WTC11 (cell line): ENCODE results near the gene RGMA. TPM values are rescaled to one million over a fixed set of nuclear protein-coding genes. Genes with fewer than 3 reads are reported as not detected.

Source experiments
- ATAC-seq: fragments of 200-7000 bp; cut with Tn5 transposase; 2 replicates; pipeline ENCODE4 v1.10.0; 2021; ENCODE audit warnings: mild to moderate bottlenecking, moderate library complexity
- CTCF ChIA-PET: fragments of 300-600 bp; sonication (Branson Sonifier 250); formaldehyde crosslinking; loops from one replicate; lab custom pipeline; 2021; ENCODE audit warnings: antibody characterized with exemption; lab: Charles Lee
- POLR2A ChIA-PET: fragments of 350-600 bp; sonication (Branson Sonifier 250); formaldehyde crosslinking; loops from one replicate; lab custom pipeline; 2021; ENCODE audit warnings: antibody characterized with exemption; lab: Charles Lee
- DNase-seq: peaks from one replicate; pipeline ENCODE4 v3.0.0; 2021; ENCODE audit warnings: low spot score
- H3K27ac Mint-ChIP-seq: 2 replicates; pipeline ENCODE4 v1.8.0; 2021; ENCODE audit warnings: mixed read lengths
- H3K27me3 Mint-ChIP-seq: 2 replicates; pipeline ENCODE4 v1.8.0; 2021; ENCODE audit warnings: low read depth, mild to moderate bottlenecking, moderate library complexity, mixed read lengths
- H3K36me3 Mint-ChIP-seq: 2 replicates; pipeline ENCODE4 v1.8.0; 2021; ENCODE audit warnings: mixed read lengths
- H3K4me1 Mint-ChIP-seq: 2 replicates; pipeline ENCODE4 v1.8.0; 2022; ENCODE audit warnings: mixed read lengths
- H3K4me3 Mint-ChIP-seq: 2 replicates; pipeline ENCODE4 v1.8.0; 2021; ENCODE audit warnings: mild to moderate bottlenecking, moderate library complexity, mixed read lengths
- H3K9me3 Mint-ChIP-seq: 2 replicates; pipeline ENCODE4 v1.8.0; 2021; ENCODE audit warnings: mixed read lengths
- ATF1 ChIP-seq: sonication (generic); formaldehyde crosslinking; IDR thresholded peaks from 2 replicates; pipeline ENCODE4 v1.8.1; 2023; ENCODE audit warnings: mild to moderate bottlenecking, moderate library complexity, missing genetic modification reagents
- CREB1 ChIP-seq: sonication (generic); formaldehyde crosslinking; IDR thresholded peaks from 2 replicates; pipeline ENCODE4 v1.8.0; 2023; ENCODE audit warnings: mild to moderate bottlenecking, missing genetic modification reagents
- CREM ChIP-seq: sonication (generic); formaldehyde crosslinking; IDR thresholded peaks from 2 replicates; pipeline ENCODE4 v1.8.1; 2022; ENCODE audit warnings: mild to moderate bottlenecking, missing genetic modification reagents, moderate library complexity
- ELF4 ChIP-seq: sonication (generic); formaldehyde crosslinking; IDR thresholded peaks from 2 replicates; pipeline ENCODE4 v1.8.1; 2022; ENCODE audit warnings: low read depth, mild to moderate bottlenecking, moderate library complexity, missing genetic modification reagents
- EMX1 ChIP-seq: fragments of 250-450 bp; sonication (Bioruptor Pico); IDR thresholded peaks from 2 replicates; pipeline ENCODE4 v1.8.0; 2021; ENCODE audit warnings: mild to moderate bottlenecking
- GABPB1 ChIP-seq: sonication (generic); formaldehyde crosslinking; IDR thresholded peaks from 2 replicates; pipeline ENCODE4 v1.8.1; 2023; ENCODE audit warnings: mild to moderate bottlenecking, missing genetic modification reagents
- HMGA2 ChIP-seq: fragments of 250-450 bp; sonication (Bioruptor Pico); IDR thresholded peaks from 2 replicates; pipeline ENCODE4 v1.4.0; 2021; ENCODE audit warnings: mild to moderate bottlenecking, moderate library complexity
- NFYB ChIP-seq: sonication (generic); formaldehyde crosslinking; conservative IDR thresholded peaks from 2 replicates; pipeline ENCODE4 v1.8.0; 2022; ENCODE audit warnings: low read depth, missing genetic modification reagents
- NR2C2 ChIP-seq: sonication (generic); formaldehyde crosslinking; IDR thresholded peaks from 2 replicates; pipeline ENCODE4 v1.8.0; 2022; ENCODE audit warnings: mild to moderate bottlenecking, missing genetic modification reagents
- SOX15 ChIP-seq: fragments of 250-450 bp; sonication (Bioruptor Pico); IDR thresholded peaks from 2 replicates; pipeline ENCODE4 v1.9.0; 2021; ENCODE audit warnings: mild to moderate bottlenecking
- TCF7 ChIP-seq: sonication (generic); formaldehyde crosslinking; IDR thresholded peaks from 2 replicates; pipeline ENCODE4 v1.8.0; 2022; ENCODE audit warnings: mild to moderate bottlenecking, low read depth, missing genetic modification reagents, moderate library complexity
- TEAD4 ChIP-seq: sonication (generic); formaldehyde crosslinking; IDR thresholded peaks from 2 replicates; pipeline ENCODE4 v1.8.0; 2022; ENCODE audit warnings: mild to moderate bottlenecking, missing genetic modification reagents
- ZNF138 ChIP-seq: sonication (generic); formaldehyde crosslinking; conservative IDR thresholded peaks from 2 replicates; pipeline ENCODE4 v1.8.1; 2022; ENCODE audit warnings: mild to moderate bottlenecking, moderate library complexity, missing genetic modification reagents
- ZNF219 ChIP-seq: sonication (generic); formaldehyde crosslinking; IDR thresholded peaks from 2 replicates; pipeline ENCODE4 v1.8.0; 2023; ENCODE audit warnings: missing genetic modification reagents, mild to moderate bottlenecking, borderline replicate concordance
- ZNF671 ChIP-seq: fragments of 250-450 bp; sonication (Bioruptor Pico); IDR thresholded peaks from 2 replicates; pipeline ENCODE4 v1.8.0; 2021; ENCODE audit warnings: mild to moderate bottlenecking
- total RNA-seq: library from RNA; stranded (reverse); gene quantifications from 3 replicates; pipeline ENCODE4 v1.2.3, GENCODE V29; 2021
- TF ChIP-seq, protein P1 (sequence below): sonication (generic); formaldehyde crosslinking; IDR thresholded peaks from 2 replicates; pipeline ENCODE4 v1.8.1; 2023; ENCODE audit warnings: mild to moderate bottlenecking, missing genetic modification reagents
- TF ChIP-seq, protein P2 (sequence below): sonication (generic); formaldehyde crosslinking; IDR thresholded peaks from 2 replicates; pipeline ENCODE4 v1.8.0; 2022; ENCODE audit warnings: missing genetic modification reagents
- TF ChIP-seq, protein P3 (sequence below): sonication (generic); formaldehyde crosslinking; IDR thresholded peaks from 2 replicates; pipeline ENCODE4 v1.8.0; 2022; ENCODE audit warnings: mild to moderate bottlenecking, missing genetic modification reagents
- TF ChIP-seq, protein P4 (sequence below): sonication (generic); formaldehyde crosslinking; IDR thresholded peaks from 2 replicates; pipeline ENCODE4 v1.8.1; 2022; ENCODE audit warnings: low read depth, missing genetic modification reagents, borderline replicate concordance
- TF ChIP-seq, protein P5 (sequence below): sonication (generic); formaldehyde crosslinking; IDR thresholded peaks from 2 replicates; pipeline ENCODE4 v1.8.1; 2022; ENCODE audit warnings: mild to moderate bottlenecking, missing genetic modification reagents, moderate library complexity, borderline replicate concordance
- TF ChIP-seq, protein P6 (sequence below): sonication (generic); formaldehyde crosslinking; IDR thresholded peaks from 2 replicates; pipeline ENCODE4 v1.8.1; 2022; ENCODE audit warnings: missing genetic modification reagents, borderline replicate concordance

RGMA gene
- total RNA-seq, 1 experiment from 2014 or later = 47.2 TPM

DNA sequence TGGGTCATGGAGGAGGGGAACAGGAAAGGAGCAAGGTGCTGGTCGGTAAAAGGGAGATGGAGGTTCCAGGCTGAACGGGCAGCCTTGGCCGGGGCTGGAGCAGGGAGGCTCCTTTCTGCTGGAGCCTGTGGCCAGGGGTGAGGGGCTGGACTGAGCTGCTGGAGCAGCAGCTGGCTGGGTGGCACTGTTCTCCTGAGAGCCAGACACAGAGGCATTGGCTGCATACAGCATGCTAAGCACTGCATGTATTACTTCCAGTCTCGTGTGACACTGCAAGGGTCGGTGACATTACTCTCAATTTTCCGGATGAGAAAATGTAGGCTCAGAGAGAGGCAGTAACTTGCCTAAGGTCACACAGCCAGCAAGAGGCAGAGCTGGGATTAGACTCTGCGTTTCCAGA lies 42.3 kb downstream of the RGMA start (continued):
- TF ChIP-seq ATF1 (CRISPR knock-in tag) (no peak), SOX15 (CRISPR knock-in tag) (no peak), ELF4 (CRISPR knock-in tag) (no peak)
- TF ChIP-seq, protein P1, sequence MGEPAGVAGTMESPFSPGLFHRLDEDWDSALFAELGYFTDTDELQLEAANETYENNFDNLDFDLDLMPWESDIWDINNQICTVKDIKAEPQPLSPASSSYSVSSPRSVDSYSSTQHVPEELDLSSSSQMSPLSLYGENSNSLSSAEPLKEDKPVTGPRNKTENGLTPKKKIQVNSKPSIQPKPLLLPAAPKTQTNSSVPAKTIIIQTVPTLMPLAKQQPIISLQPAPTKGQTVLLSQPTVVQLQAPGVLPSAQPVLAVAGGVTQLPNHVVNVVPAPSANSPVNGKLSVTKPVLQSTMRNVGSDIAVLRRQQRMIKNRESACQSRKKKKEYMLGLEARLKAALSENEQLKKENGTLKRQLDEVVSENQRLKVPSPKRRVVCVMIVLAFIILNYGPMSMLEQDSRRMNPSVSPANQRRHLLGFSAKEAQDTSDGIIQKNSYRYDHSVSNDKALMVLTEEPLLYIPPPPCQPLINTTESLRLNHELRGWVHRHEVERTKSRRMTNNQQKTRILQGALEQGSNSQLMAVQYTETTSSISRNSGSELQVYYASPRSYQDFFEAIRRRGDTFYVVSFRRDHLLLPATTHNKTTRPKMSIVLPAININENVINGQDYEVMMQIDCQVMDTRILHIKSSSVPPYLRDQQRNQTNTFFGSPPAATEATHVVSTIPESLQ (CRISPR knock-in tag) = no peak
- TF ChIP-seq, protein P2, sequence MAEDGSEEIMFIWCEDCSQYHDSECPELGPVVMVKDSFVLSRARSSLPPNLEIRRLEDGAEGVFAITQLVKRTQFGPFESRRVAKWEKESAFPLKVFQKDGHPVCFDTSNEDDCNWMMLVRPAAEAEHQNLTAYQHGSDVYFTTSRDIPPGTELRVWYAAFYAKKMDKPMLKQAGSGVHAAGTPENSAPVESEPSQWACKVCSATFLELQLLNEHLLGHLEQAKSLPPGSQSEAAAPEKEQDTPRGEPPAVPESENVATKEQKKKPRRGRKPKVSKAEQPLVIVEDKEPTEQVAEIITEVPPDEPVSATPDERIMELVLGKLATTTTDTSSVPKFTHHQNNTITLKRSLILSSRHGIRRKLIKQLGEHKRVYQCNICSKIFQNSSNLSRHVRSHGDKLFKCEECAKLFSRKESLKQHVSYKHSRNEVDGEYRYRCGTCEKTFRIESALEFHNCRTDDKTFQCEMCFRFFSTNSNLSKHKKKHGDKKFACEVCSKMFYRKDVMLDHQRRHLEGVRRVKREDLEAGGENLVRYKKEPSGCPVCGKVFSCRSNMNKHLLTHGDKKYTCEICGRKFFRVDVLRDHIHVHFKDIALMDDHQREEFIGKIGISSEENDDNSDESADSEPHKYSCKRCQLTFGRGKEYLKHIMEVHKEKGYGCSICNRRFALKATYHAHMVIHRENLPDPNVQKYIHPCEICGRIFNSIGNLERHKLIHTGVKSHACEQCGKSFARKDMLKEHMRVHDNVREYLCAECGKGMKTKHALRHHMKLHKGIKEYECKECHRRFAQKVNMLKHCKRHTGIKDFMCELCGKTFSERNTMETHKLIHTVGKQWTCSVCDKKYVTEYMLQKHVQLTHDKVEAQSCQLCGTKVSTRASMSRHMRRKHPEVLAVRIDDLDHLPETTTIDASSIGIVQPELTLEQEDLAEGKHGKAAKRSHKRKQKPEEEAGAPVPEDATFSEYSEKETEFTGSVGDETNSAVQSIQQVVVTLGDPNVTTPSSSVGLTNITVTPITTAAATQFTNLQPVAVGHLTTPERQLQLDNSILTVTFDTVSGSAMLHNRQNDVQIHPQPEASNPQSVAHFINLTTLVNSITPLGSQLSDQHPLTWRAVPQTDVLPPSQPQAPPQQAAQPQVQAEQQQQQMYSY = no peak

DNA sequence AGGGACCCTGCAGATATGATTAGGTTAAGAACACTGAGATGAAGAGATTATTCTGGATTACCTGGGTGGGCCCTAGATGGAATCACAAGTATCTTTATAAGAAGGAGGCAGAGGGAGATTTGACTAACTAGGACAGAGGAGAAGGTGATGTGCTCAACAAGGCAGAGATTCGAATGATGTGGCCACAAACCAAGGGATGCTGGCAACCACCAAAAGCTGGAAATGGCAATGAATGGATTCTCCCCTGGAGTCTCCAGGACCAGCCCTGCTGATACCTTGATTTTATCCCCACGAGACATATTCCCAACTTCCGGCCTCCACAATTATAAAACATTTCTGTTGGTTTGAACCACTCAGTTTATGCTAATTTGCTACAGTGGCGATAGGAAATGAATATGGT lies 42.9 kb downstream of the RGMA start:
- CTCF ChIA-PET = interaction anchor here (0.9 to 2.4 kb wide), 2 partner anchors 10 to 42 kb away, joined by 3 to 7 read pairs; no protein-coding TSS in a partner anchor
- POLR2A ChIA-PET = no interaction called here
- TF ChIP-seq ZNF219 (CRISPR knock-in tag) = no peak
- no peak for TF ChIP-seq NFYB (CRISPR knock-in tag)
- TF ChIP-seq NR2C2 (CRISPR knock-in tag) = no peak
- no peak for TF ChIP-seq CREM (CRISPR knock-in tag)
- TF ChIP-seq, protein P3, sequence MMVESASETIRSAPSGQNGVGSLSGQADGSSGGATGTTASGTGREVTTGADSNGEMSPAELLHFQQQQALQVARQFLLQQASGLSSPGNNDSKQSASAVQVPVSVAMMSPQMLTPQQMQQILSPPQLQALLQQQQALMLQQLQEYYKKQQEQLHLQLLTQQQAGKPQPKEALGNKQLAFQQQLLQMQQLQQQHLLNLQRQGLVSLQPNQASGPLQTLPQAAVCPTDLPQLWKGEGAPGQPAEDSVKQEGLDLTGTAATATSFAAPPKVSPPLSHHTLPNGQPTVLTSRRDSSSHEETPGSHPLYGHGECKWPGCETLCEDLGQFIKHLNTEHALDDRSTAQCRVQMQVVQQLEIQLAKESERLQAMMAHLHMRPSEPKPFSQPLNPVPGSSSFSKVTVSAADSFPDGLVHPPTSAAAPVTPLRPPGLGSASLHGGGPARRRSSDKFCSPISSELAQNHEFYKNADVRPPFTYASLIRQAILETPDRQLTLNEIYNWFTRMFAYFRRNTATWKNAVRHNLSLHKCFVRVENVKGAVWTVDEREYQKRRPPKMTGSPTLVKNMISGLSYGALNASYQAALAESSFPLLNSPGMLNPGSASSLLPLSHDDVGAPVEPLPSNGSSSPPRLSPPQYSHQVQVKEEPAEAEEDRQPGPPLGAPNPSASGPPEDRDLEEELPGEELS (CRISPR knock-in tag) = no peak
- TF ChIP-seq GABPB1 (CRISPR knock-in tag) = no peak
- TF ChIP-seq, protein P4, sequence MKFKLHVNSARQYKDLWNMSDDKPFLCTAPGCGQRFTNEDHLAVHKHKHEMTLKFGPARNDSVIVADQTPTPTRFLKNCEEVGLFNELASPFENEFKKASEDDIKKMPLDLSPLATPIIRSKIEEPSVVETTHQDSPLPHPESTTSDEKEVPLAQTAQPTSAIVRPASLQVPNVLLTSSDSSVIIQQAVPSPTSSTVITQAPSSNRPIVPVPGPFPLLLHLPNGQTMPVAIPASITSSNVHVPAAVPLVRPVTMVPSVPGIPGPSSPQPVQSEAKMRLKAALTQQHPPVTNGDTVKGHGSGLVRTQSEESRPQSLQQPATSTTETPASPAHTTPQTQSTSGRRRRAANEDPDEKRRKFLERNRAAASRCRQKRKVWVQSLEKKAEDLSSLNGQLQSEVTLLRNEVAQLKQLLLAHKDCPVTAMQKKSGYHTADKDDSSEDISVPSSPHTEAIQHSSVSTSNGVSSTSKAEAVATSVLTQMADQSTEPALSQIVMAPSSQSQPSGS (CRISPR knock-in tag) = no peak
- TF ChIP-seq ZNF138 (CRISPR knock-in tag) = no peak
- no peak for TF ChIP-seq CREB1
- no peak for TF ChIP-seq EMX1 (CRISPR knock-in tag)
- no peak for TF ChIP-seq TEAD4
- TF ChIP-seq, protein P5, sequence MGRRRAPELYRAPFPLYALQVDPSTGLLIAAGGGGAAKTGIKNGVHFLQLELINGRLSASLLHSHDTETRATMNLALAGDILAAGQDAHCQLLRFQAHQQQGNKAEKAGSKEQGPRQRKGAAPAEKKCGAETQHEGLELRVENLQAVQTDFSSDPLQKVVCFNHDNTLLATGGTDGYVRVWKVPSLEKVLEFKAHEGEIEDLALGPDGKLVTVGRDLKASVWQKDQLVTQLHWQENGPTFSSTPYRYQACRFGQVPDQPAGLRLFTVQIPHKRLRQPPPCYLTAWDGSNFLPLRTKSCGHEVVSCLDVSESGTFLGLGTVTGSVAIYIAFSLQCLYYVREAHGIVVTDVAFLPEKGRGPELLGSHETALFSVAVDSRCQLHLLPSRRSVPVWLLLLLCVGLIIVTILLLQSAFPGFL (CRISPR knock-in tag) = no peak
- no peak for TF ChIP-seq TCF7 (CRISPR knock-in tag)
- no peak for TF ChIP-seq HMGA2 (CRISPR knock-in tag)
- no peak for TF ChIP-seq ZNF671 (CRISPR knock-in tag)
- TF ChIP-seq, protein P6, sequence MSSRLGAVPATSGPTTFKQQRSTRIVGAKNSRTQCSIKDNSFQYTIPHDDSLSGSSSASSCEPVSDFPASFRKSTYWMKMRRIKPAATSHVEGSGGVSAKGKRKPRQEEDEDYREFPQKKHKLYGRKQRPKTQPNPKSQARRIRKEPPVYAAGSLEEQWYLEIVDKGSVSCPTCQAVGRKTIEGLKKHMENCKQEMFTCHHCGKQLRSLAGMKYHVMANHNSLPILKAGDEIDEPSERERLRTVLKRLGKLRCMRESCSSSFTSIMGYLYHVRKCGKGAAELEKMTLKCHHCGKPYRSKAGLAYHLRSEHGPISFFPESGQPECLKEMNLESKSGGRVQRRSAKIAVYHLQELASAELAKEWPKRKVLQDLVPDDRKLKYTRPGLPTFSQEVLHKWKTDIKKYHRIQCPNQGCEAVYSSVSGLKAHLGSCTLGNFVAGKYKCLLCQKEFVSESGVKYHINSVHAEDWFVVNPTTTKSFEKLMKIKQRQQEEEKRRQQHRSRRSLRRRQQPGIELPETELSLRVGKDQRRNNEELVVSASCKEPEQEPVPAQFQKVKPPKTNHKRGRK = no peak
- H3K4me1 Mint-ChIP-seq = peaks cover 9% of the 10 kb centered on the region; the same call in 1 of the 2 replicates
- peaks cover 10% of the 10 kb centered on the region for H3K9me3 Mint-ChIP-seq
- ATAC-seq (no peak), DNase-seq (no peak)
- H3K27me3 Mint-ChIP-seq = no peaks in the 10 kb centered on the region
- H3K4me3 Mint-ChIP-seq = no peak overlapping the region
- no peak overlapping the region for H3K27ac Mint-ChIP-seq
- peaks cover 60% of the 10 kb centered on the region for H3K36me3 Mint-ChIP-seq
